Bronchial epithelial cell (primary cell): ENCODE measurements around the gene TUBB4A. TPM values are rescaled to one million over a fixed set of nuclear protein-coding genes. Genes with fewer than 3 reads are reported as not detected.
"Not testable (repeated sequence)": the region's sequence is repeated elsewhere in the genome, so short reads cannot be mapped to it uniquely, and the experiment has no call there.

ENCODE experiments used
- DNase-seq: peaks from one replicate; pipeline ENCODE4 v3.0.0-alpha.2; 2010; ENCODE audit warnings: low read depth
- FAIRE-seq: peaks from 2 replicates; lab custom pipeline; 2011; peaks lifted over from hg19 to GRCh38; lab: Jason Lieb, UNC
- H3K27me3 ChIP-seq: 2 replicates; pipeline ENCODE4 v1.5.1; 2011; ENCODE audit warnings: low read length; ENCODE audit not compliant: control insufficient read depth, insufficient read depth
- H3K36me3 ChIP-seq: 2 replicates; pipeline ENCODE4 v1.5.1; 2011; ENCODE audit warnings: low read length; ENCODE audit not compliant: control insufficient read depth, insufficient read depth
- H3K4me3 ChIP-seq: 2 replicates; pipeline ENCODE4 v1.5.1; 2011; ENCODE audit warnings: mild to moderate bottlenecking, low read depth, low read length, control low read depth
- CTCF ChIP-seq: IDR thresholded peaks from 2 replicates; pipeline ENCODE4 v1.5.1; 2011; ENCODE audit warnings: mild to moderate bottlenecking, moderate library complexity, low read length, control low read depth, inconsistent platforms; ENCODE audit not compliant: insufficient read depth, severe bottlenecking
- total RNA-seq: library from RNA; depleted of rRNA; stranded (reverse); fragments of >200 nt; gene quantifications from 2 replicates; pipeline ENCODE4 v1.2.1, GENCODE V29; 2014

The TUBB4A gene
- total RNA-seq, 1 donor from 2014 or later: not detected

- Histone ChIP-seq H3K4me3 (no peak overlapping the region), H3K27me3 (no peaks in the 10 kb centered on the region), H3K36me3 (no peaks in the 10 kb centered on the region)
- DNase-seq (no peak), FAIRE-seq (no peak)
- no peak for TF ChIP-seq CTCF
Measured at GRCh38 chr19:6514089-6514488, 12.0 kb upstream of the TUBB4A start.

- Histone ChIP-seq H3K4me3 (no peak overlapping the region), H3K36me3 (no peaks in the 10 kb centered on the region), H3K27me3 (no peaks in the 10 kb centered on the region)
- DNase-seq (no peak), FAIRE-seq (no peak)
- no peak for TF ChIP-seq CTCF
Measured at GRCh38 chr19:6510618-6511017, 8.5 kb upstream of the TUBB4A start.

GRCh38 chr19:6509118-6509971, 7.2 kb upstream of the TUBB4A start:
- Histone ChIP-seq H3K27me3 (no peaks in the 10 kb centered on the region), H3K36me3 (no peaks in the 10 kb centered on the region), H3K4me3 (no peak overlapping the region)
- FAIRE-seq (no peak), DNase-seq (no peak)
- TF ChIP-seq CTCF: no peak

GRCh38 chr19:6508028-6508771, 6.1 kb upstream of the TUBB4A start:
- not testable (repeated sequence) for H3K27me3 ChIP-seq, H3K36me3 ChIP-seq, H3K4me3 ChIP-seq, DNase-seq, FAIRE-seq

GRCh38 chr19:6503407-6504201, 1.5 kb upstream of the TUBB4A start:
- FAIRE-seq (no peak), DNase-seq (no peak)
- Histone ChIP-seq H3K36me3 (no peaks in the 10 kb centered on the region), H3K4me3 (no peak overlapping the region), H3K27me3 (peaks cover 14% of the 10 kb centered on the region)
- no peak for TF ChIP-seq CTCF
